ENCODE measurements around the gene LRGUK.
"Not testable (repeated sequence)": the region's sequence is repeated elsewhere in the genome, so short reads cannot be mapped to it uniquely, and the experiment has no call there.

LRGUK gene

GRCh38 chr7:134186027-134186426 is 58.9 kb downstream of the LRGUK start:
- DNase-seq (ENCODE audit: low spot score): peak; percentile 34

- DNase-seq (ENCODE audit: low spot score): no peak
These were observed 59.7 kb downstream of the LRGUK start for GRCh38 chr7:134186801-134187200.

- DNase-seq (ENCODE audit: low spot score): no peak
These were observed 60.8 kb downstream of the LRGUK start for GRCh38 chr7:134187893-134188292.

- no peak for DNase-seq (ENCODE audit: low spot score)
These were observed 61.2 kb downstream of the LRGUK start for GRCh38 chr7:134188311-134188710.

GRCh38 chr7:134189559-134189958 is 62.4 kb downstream of the LRGUK start:
- DNase-seq (ENCODE audit: low spot score): no peak

GRCh38 chr7:134191876-134192275 is 64.7 kb downstream of the LRGUK start:
- no peak for DNase-seq (ENCODE audit: low spot score)

GRCh38 chr7:134193240-134193639 is 66.1 kb downstream of the LRGUK start:
- DNase-seq (ENCODE audit: low spot score): no peak

- DNase-seq (ENCODE audit: low spot score): no peak
These were observed 68.1 kb downstream of the LRGUK start for GRCh38 chr7:134195252-134195651.

- no peak for DNase-seq (ENCODE audit: low spot score)
These were observed 69.3 kb downstream of the LRGUK start for GRCh38 chr7:134196439-134196838.

- no peak for DNase-seq (ENCODE audit: low spot score)
These were observed 70.2 kb downstream of the LRGUK start for GRCh38 chr7:134197345-134197744.

GRCh38 chr7:134200970-134201369 is 73.8 kb downstream of the LRGUK start:
- no peak for DNase-seq (ENCODE audit: low spot score)

- no peak for DNase-seq (ENCODE audit: low spot score)
These were observed 74.6 kb downstream of the LRGUK start for GRCh38 chr7:134201569-134202261.

GRCh38 chr7:134203186-134203889 is 76.2 kb downstream of the LRGUK start:
- DNase-seq (ENCODE audit: low spot score): no peak

GRCh38 chr7:134209322-134210015 is 82.3 kb downstream of the LRGUK start:
- no peak for DNase-seq (ENCODE audit: low spot score)

GRCh38 chr7:134210227-134210626 is 83.1 kb downstream of the LRGUK start:
- DNase-seq (ENCODE audit: low spot score): no peak

- DNase-seq (ENCODE audit: low spot score): no peak
These were observed 84.0 kb downstream of the LRGUK start for GRCh38 chr7:134210976-134211663.

GRCh38 chr7:134211817-134212216 is 84.7 kb downstream of the LRGUK start:
- no peak for DNase-seq (ENCODE audit: low spot score)

GRCh38 chr7:134212576-134213546 is 85.7 kb downstream of the LRGUK start:
- peak; percentile 14 for DNase-seq (ENCODE audit: low spot score)

GRCh38 chr7:134220236-134220635 is 93.1 kb downstream of the LRGUK start:
- DNase-seq (ENCODE audit: low spot score): no peak

GRCh38 chr7:134231296-134231695 is 104.2 kb downstream of the LRGUK start:
- not testable (repeated sequence) for DNase-seq (ENCODE audit: low spot score)

- no peak for DNase-seq (ENCODE audit: low spot score)
These were observed 107.1 kb downstream of the LRGUK start for GRCh38 chr7:134234216-134234615.
